ENCODE data around the gene WDR91. TPM values are rescaled to one million over a fixed set of nuclear protein-coding genes. Genes with fewer than 3 reads are reported as not detected.

The WDR91 gene
- total RNA-seq, 2 donors from 2014 or later: 28.0 to 32.4 TPM

GRCh38 chr7:135159359-135160085, 51.8 kb downstream of the WDR91 start:
- no peak for TF ChIP-seq POLR2A (IDR thresholded peaks at IDR 0.05)
- TF ChIP-seq CTCF (IDR thresholded peaks at IDR 0.05): no peak
- intact Hi-C loops (cut with DNase I): loop anchor here (10.0 kb wide), 1 partner anchor 165 kb away; no protein-coding TSS in a partner anchor
- Histone ChIP-seq H3K36me3 (replicated peaks in 1 of 2; ENCODE audit: insufficient read depth in 1 of 2, low read depth in 2 of 2) (no peaks in the 10 kb centered on the region), H3K27ac (peak overlapping the region in 3 of 4 donors; percentile 17 to 66 (median 62)), H3K4me3 (no peak overlapping the region), H3K9me3 (no peaks in the 10 kb centered on the region), H3K4me1 (peaks cover 22% of the 10 kb centered on the region), H3K27me3 (no peaks in the 10 kb centered on the region)
- ATAC-seq (no peak), DNase-seq (no peak)
- 84 to 91% methylated on average over 2 of the region's 2 CpGs for WGBS, 2 donors

- H3K4me3 ChIP-seq: no peak overlapping the region
- no peak for TF ChIP-seq POLR2A (IDR thresholded peaks at IDR 0.05)
- no peak for TF ChIP-seq CTCF (IDR thresholded peaks at IDR 0.05)
- H3K36me3 ChIP-seq (replicated peaks in 1 of 2; ENCODE audit: insufficient read depth in 1 of 2, low read depth in 2 of 2): no peaks in the 10 kb centered on the region
- no peaks in the 10 kb centered on the region for H3K27me3 ChIP-seq
- WGBS, 2 donors: 81 to 97% methylated on average over 5 to 6 of the region's 6 CpGs
- no peak for DNase-seq
- intact Hi-C loops (cut with DNase I): no loop called here
- H3K4me1 ChIP-seq: peaks cover 16% of the 10 kb centered on the region
- H3K9me3 ChIP-seq: no peaks in the 10 kb centered on the region
- ATAC-seq: no peak
- H3K27ac ChIP-seq: no peak overlapping the region
Observed at GRCh38 chr7:135158874-135159273, 52.5 kb downstream of the WDR91 start.

- 100% methylated on average over 1 of the region's 1 CpG for WGBS, 2 donors
- no peak for ATAC-seq
- no peaks in the 10 kb centered on the region for H3K27me3 ChIP-seq
- H3K27ac ChIP-seq: peak overlapping the region in 1 of 4 donors; percentile 4
- H3K4me3 ChIP-seq: no peak overlapping the region
- peaks cover 16% of the 10 kb centered on the region for H3K4me1 ChIP-seq
- DNase-seq: no peak
- TF ChIP-seq CTCF (IDR thresholded peaks at IDR 0.05): no peak
- TF ChIP-seq POLR2A (IDR thresholded peaks at IDR 0.05): no peak
- no peaks in the 10 kb centered on the region for H3K9me3 ChIP-seq
- intact Hi-C loops (cut with DNase I): no loop called here
- H3K36me3 ChIP-seq (replicated peaks in 1 of 2; ENCODE audit: insufficient read depth in 1 of 2, low read depth in 2 of 2): no peaks in the 10 kb centered on the region
Observed at GRCh38 chr7:135158141-135158655, 53.1 kb downstream of the WDR91 start.

GRCh38 chr7:135156290-135156689, 55.0 kb downstream of the WDR91 start:
- ATAC-seq: no peak
- Histone ChIP-seq H3K4me1 (peaks cover 16% of the 10 kb centered on the region), H3K27ac (no peak overlapping the region), H3K36me3 (replicated peaks in 1 of 2; ENCODE audit: insufficient read depth in 1 of 2, low read depth in 2 of 2) (no peaks in the 10 kb centered on the region), H3K4me3 (no peak overlapping the region), H3K9me3 (no peaks in the 10 kb centered on the region), H3K27me3 (no peaks in the 10 kb centered on the region)
- 78 to 81% methylated on average over 1 of the region's 1 CpG for WGBS, 2 donors
- intact Hi-C loops (cut with DNase I): no loop called here
- no peak for DNase-seq
- no peak for TF ChIP-seq POLR2A (IDR thresholded peaks at IDR 0.05)
- no peak for TF ChIP-seq CTCF (IDR thresholded peaks at IDR 0.05)

- H3K27ac ChIP-seq: no peak overlapping the region
- H3K4me3 ChIP-seq: no peak overlapping the region
- H3K27me3 ChIP-seq: no peaks in the 10 kb centered on the region
- peaks cover 16% of the 10 kb centered on the region for H3K4me1 ChIP-seq
- WGBS, 2 donors: 83 to 85% methylated on average over 1 of the region's 1 CpG
- no peaks in the 10 kb centered on the region for H3K9me3 ChIP-seq
- TF ChIP-seq POLR2A (IDR thresholded peaks at IDR 0.05): no peak
- TF ChIP-seq CTCF (IDR thresholded peaks at IDR 0.05): no peak
- DNase-seq: no peak
- intact Hi-C loops (cut with DNase I): no loop called here
- ATAC-seq: no peak
- no peaks in the 10 kb centered on the region for H3K36me3 ChIP-seq (replicated peaks in 1 of 2; ENCODE audit: insufficient read depth in 1 of 2, low read depth in 2 of 2)
Observed at GRCh38 chr7:135154734-135155133, 56.6 kb downstream of the WDR91 start.
